ENCODE data around the gene NTM. TPM values are rescaled to one million over a fixed set of nuclear protein-coding genes. Genes with fewer than 3 reads are reported as not detected.

The NTM gene
- total and polyA plus RNA-seq, 2 donors (not counting 1 experiment from before 2014, with no cell fraction given): 12.3 to 28.6 TPM

DNA sequence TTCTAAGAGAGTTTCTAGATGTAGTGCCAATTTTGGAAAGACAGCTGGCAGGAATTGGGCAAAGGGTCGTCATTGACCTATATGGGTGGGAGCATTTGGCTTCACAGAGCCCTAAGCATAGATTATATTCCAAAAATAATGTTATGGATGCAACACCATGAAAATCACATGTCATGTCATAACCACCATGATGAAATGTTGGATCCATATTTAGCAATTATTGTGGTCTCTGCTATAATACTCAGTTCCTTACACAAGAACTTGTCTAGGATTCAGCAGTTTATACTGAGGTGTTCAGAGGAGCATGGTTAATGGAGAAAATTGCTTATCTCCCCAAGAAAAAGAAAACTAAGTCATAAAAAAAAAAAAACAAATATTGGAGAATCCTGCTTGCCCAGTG is 31.6 kb downstream of the NTM start:
- no peaks in the 10 kb centered on the region for H3K36me3 ChIP-seq (ENCODE audit: control insufficient read depth, insufficient read depth, low read length)
- no peak overlapping the region for H2AFZ ChIP-seq (ENCODE audit: low read length)
- H3K4me1 ChIP-seq (ENCODE audit: control insufficient read depth, extremely low read depth, insufficient read depth, low read length): no peaks in the 10 kb centered on the region
- DNase-seq (ENCODE audit: low read depth in 2 of 2): no peak
- no peaks in the 10 kb centered on the region for H3K27me3 ChIP-seq (ENCODE audit: control insufficient read depth, insufficient read depth, low read length)
- no peak overlapping the region for H3K4me3 ChIP-seq (replicated peaks in 1 of 4; ENCODE audit: control extremely low read depth in 1 of 4, insufficient read depth in 1 of 4, low read depth in 3 of 4, low read length in 4 of 4)
- H3K9me3 ChIP-seq (ENCODE audit: control insufficient read depth, insufficient read depth, low read depth, low read length): no peaks in the 10 kb centered on the region
- H4K20me1 ChIP-seq (ENCODE audit: control insufficient read depth, extremely low read depth, insufficient read depth, low read length): no peaks in the 10 kb centered on the region
- H3K4me2 ChIP-seq (ENCODE audit: extremely low read depth, insufficient read depth, low read length): no peak overlapping the region
- no peaks in the 10 kb centered on the region for H3K79me2 ChIP-seq (ENCODE audit: control insufficient read depth, insufficient read depth, low read length)
- no peak for TF ChIP-seq EZH2 (IDR thresholded peaks at IDR 0.05; ENCODE audit: low read length, missing control alignments)
- TF ChIP-seq, protein P1, sequence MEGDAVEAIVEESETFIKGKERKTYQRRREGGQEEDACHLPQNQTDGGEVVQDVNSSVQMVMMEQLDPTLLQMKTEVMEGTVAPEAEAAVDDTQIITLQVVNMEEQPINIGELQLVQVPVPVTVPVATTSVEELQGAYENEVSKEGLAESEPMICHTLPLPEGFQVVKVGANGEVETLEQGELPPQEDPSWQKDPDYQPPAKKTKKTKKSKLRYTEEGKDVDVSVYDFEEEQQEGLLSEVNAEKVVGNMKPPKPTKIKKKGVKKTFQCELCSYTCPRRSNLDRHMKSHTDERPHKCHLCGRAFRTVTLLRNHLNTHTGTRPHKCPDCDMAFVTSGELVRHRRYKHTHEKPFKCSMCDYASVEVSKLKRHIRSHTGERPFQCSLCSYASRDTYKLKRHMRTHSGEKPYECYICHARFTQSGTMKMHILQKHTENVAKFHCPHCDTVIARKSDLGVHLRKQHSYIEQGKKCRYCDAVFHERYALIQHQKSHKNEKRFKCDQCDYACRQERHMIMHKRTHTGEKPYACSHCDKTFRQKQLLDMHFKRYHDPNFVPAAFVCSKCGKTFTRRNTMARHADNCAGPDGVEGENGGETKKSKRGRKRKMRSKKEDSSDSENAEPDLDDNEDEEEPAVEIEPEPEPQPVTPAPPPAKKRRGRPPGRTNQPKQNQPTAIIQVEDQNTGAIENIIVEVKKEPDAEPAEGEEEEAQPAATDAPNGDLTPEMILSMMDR (conservative IDR thresholded peaks at IDR 0.05 in 1 of 2, IDR thresholded peaks at IDR 0.05 in 1 of 2; ENCODE audit: low read depth in 1 of 2, low read length in 2 of 2): no peak
- H3K27ac ChIP-seq (ENCODE audit: insufficient read depth, low read length): no peak overlapping the region
- H3K9ac ChIP-seq (ENCODE audit: insufficient read depth, low read length): no peak overlapping the region

DNA sequence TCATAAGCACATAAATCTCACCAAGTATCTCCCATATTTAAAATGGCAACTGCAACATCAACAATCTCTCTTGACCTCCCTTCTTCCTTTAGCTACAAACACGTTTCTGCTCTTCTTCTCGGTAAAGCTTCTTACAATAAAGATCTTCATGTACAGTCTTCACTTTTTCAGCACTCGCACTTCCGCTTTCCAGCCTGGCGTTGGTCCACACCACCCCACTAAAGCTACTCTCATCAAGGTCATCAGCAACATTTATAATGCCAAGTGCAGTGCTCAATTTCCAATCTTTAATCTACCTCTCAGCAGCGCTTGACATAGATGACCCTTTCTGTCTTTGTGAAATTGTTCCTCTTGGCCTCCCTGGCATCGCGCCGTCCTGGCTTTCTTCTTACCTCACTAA is 33.6 kb downstream of the NTM start:
- H3K4me1 ChIP-seq (ENCODE audit: control insufficient read depth, extremely low read depth, insufficient read depth, low read length): no peaks in the 10 kb centered on the region
- H3K4me3 ChIP-seq (replicated peaks in 1 of 4; ENCODE audit: control extremely low read depth in 1 of 4, insufficient read depth in 1 of 4, low read depth in 3 of 4, low read length in 4 of 4): no peak overlapping the region
- no peaks in the 10 kb centered on the region for H3K79me2 ChIP-seq (ENCODE audit: control insufficient read depth, insufficient read depth, low read length)
- no peaks in the 10 kb centered on the region for H4K20me1 ChIP-seq (ENCODE audit: control insufficient read depth, extremely low read depth, insufficient read depth, low read length)
- H3K9me3 ChIP-seq (ENCODE audit: control insufficient read depth, insufficient read depth, low read depth, low read length): no peaks in the 10 kb centered on the region
- H3K36me3 ChIP-seq (ENCODE audit: control insufficient read depth, insufficient read depth, low read length): no peaks in the 10 kb centered on the region
- no peak overlapping the region for H3K4me2 ChIP-seq (ENCODE audit: extremely low read depth, insufficient read depth, low read length)
- DNase-seq (ENCODE audit: low read depth in 2 of 2): no peak
- TF ChIP-seq, protein P1 (conservative IDR thresholded peaks at IDR 0.05 in 1 of 2, IDR thresholded peaks at IDR 0.05 in 1 of 2; ENCODE audit: low read depth in 1 of 2, low read length in 2 of 2): no peak
- no peak for TF ChIP-seq EZH2 (IDR thresholded peaks at IDR 0.05; ENCODE audit: low read length, missing control alignments)
- H3K9ac ChIP-seq (ENCODE audit: insufficient read depth, low read length): no peak overlapping the region
- no peak overlapping the region for H2AFZ ChIP-seq (ENCODE audit: low read length)
- no peak overlapping the region for H3K27ac ChIP-seq (ENCODE audit: insufficient read depth, low read length)
- no peaks in the 10 kb centered on the region for H3K27me3 ChIP-seq (ENCODE audit: control insufficient read depth, insufficient read depth, low read length)

DNA sequence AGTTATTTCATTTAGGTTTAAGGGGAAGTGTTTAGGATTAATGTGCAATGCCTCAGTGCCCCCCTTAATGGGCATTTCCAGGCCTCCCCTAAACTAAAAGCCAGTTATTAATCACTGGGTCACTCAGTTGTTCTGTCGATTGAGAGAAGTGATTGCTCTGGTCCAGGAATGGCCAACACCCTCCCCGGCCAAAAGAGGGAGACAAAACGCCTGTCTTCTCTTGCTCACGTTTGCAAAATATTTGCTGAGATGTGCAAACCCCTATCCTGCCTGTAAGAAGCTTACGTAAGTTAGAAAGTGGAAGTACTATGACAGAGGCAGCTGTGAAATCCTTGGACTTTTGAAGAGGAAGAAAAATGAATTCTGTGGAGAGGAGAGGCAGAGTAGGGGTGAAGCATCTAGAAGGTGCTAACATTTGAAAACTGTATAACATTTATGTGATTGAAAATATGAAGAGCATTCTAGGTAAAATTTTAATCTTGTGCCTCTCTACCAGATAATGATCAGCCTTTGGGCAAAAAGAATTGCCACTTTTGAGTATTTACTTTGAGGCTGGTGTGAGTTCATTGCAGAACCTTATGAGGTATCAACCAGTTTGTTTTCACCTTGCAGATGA is 37.7 kb downstream of the NTM start:
- Histone ChIP-seq H3K36me3 (ENCODE audit: control insufficient read depth, insufficient read depth, low read length) (no peaks in the 10 kb centered on the region), H3K4me3 (replicated peaks in 1 of 4; ENCODE audit: control extremely low read depth in 1 of 4, insufficient read depth in 1 of 4, low read depth in 3 of 4, low read length in 4 of 4) (no peak overlapping the region), H3K9me3 (ENCODE audit: control insufficient read depth, insufficient read depth, low read depth, low read length) (no peaks in the 10 kb centered on the region), H3K9ac (ENCODE audit: insufficient read depth, low read length) (no peak overlapping the region), H3K4me1 (ENCODE audit: control insufficient read depth, extremely low read depth, insufficient read depth, low read length) (no peaks in the 10 kb centered on the region), H3K27ac (ENCODE audit: insufficient read depth, low read length) (no peak overlapping the region), H3K79me2 (ENCODE audit: control insufficient read depth, insufficient read depth, low read length) (no peaks in the 10 kb centered on the region), H3K27me3 (ENCODE audit: control insufficient read depth, insufficient read depth, low read length) (no peaks in the 10 kb centered on the region), H3K4me2 (ENCODE audit: extremely low read depth, insufficient read depth, low read length) (no peak overlapping the region), H2AFZ (ENCODE audit: low read length) (no peak overlapping the region), H4K20me1 (ENCODE audit: control insufficient read depth, extremely low read depth, insufficient read depth, low read length) (no peaks in the 10 kb centered on the region)
- DNase-seq (ENCODE audit: low read depth in 2 of 2): peak; percentile 18 to 25
- TF ChIP-seq EZH2 (IDR thresholded peaks at IDR 0.05; ENCODE audit: low read length, missing control alignments): no peak
- TF ChIP-seq, protein P1 (conservative IDR thresholded peaks at IDR 0.05 in 1 of 2, IDR thresholded peaks at IDR 0.05 in 1 of 2; ENCODE audit: low read depth in 1 of 2, low read length in 2 of 2): peak; percentile 14 to 45
